Endodermal cell (in vitro differentiated cells): Measurements from ENCODE around the gene GSPT1. TPM values are rescaled to one million over a fixed set of nuclear protein-coding genes. Genes with fewer than 3 reads are reported as not detected.

ENCODE experiments used
- DNase-seq: peaks from one replicate; pipeline ENCODE4 v3.0.0-alpha.2; 2017
- H3K27ac ChIP-seq: 2 replicates; pipeline ENCODE4 v1.5.1; 2013; ENCODE audit warnings: mild to moderate bottlenecking, low read depth, low read length, moderate library complexity
- H3K27me3 ChIP-seq: 2 replicates; pipeline ENCODE4 v1.6.1; 2013; ENCODE audit warnings: mild to moderate bottlenecking, low read length, moderate library complexity; ENCODE audit not compliant: insufficient read depth, control insufficient read depth, poor library complexity, severe bottlenecking
- H3K36me3 ChIP-seq: 2 replicates; pipeline ENCODE4 v1.7.0; 2013; ENCODE audit warnings: mild to moderate bottlenecking, low read length, moderate library complexity; ENCODE audit not compliant: control insufficient read depth, insufficient read depth
- H3K4me1 ChIP-seq: one replicate; pipeline ENCODE4 v1.7.0; 2013; ENCODE audit warnings: low read length; ENCODE audit not compliant: control insufficient read depth, insufficient read depth
- H3K4me3 ChIP-seq: 2 replicates; pipeline ENCODE4 v1.5.1; 2013; ENCODE audit warnings: mild to moderate bottlenecking, low read length, moderate library complexity
- H3K9ac ChIP-seq: 2 replicates; pipeline ENCODE4 v1.6.1; 2013; ENCODE audit warnings: mild to moderate bottlenecking, low read length, moderate library complexity; ENCODE audit not compliant: poor library complexity, severe bottlenecking; ENCODE audit errors: extremely low read depth
- H3K9me3 ChIP-seq: 2 replicates; pipeline ENCODE4 v1.6.1; 2013; ENCODE audit warnings: mild to moderate bottlenecking, low read length, moderate library complexity; ENCODE audit not compliant: control insufficient read depth
- H3K27ac Mint-ChIP-seq: 2 replicates; pipeline ENCODE4 v1.8.0; 2020; ENCODE audit warnings: mixed read lengths
- H3K27me3 Mint-ChIP-seq: 2 replicates; pipeline ENCODE4 v1.8.0; 2021; ENCODE audit warnings: mild to moderate bottlenecking, mixed read lengths; ENCODE audit not compliant: insufficient read depth
- H3K36me3 Mint-ChIP-seq: 2 replicates; pipeline ENCODE4 v1.8.0; 2020; ENCODE audit warnings: low read depth, mixed read lengths
- H3K4me1 Mint-ChIP-seq: 2 replicates; pipeline ENCODE4 v1.8.0; 2020; ENCODE audit warnings: mixed read lengths
- H3K4me3 Mint-ChIP-seq: 2 replicates; pipeline ENCODE4 v1.8.0; 2020; ENCODE audit warnings: mild to moderate bottlenecking, moderate library complexity, mixed read lengths
- H3K9me3 Mint-ChIP-seq: 2 replicates; pipeline ENCODE4 v1.8.0; 2020; ENCODE audit warnings: mild to moderate bottlenecking, mixed read lengths
- CTCF ChIP-seq: fragments of 200-600 bp; sonication (generic); conservative IDR thresholded peaks from 2 replicates; pipeline ENCODE4 v1.5.0; 2021; ENCODE audit warnings: antibody characterized with exemption, mild to moderate bottlenecking
- WGBS, 2 experiments: methylation state at CpG; one replicate each; pipeline versions ENCODE4 v1.1.5 to v1.1.7; 2013; ENCODE audit warnings: missing lambda C conversion rate in 2 of 2, mixed read lengths in 1 of 2; ENCODE audit not compliant: insufficient coverage in 1 of 2, insufficient read length in 1 of 2; 5-methylcytosine and 5-hydroxymethylcytosine counted together
- long read RNA-seq, 4 experiments: library from polyadenylated mRNA in 2 of 4; library from RNA in 1 of 4; library from capped mRNA in 1 of 4; stranded (forward) in 3 of 4; unstranded in 1 of 4; transcript quantifications; one replicate each; pipeline ENCODE4 v2.0.0, GENCODE V29; 2020 to 2021; ENCODE audit warnings: inconsistent platforms in 1 of 4
- polyA plus RNA-seq, 2 experiments: library from polyadenylated mRNA; stranded (reverse); fragments of 50-300 nt; gene quantifications; one replicate each; pipeline ENCODE4 v1.2.3, GENCODE V29; 2013
- total RNA-seq, 2 donors: library from RNA; stranded (reverse); fragmentation: NEBNext Ultra II Directional in 1 of 2; extraction: Animal tissue kit (Norgen Biotek cat#: 25700) in 1 of 2; gene quantifications; 2 replicates in 1 of 2; 3 replicates in 1 of 2; pipeline ENCODE4 v1.2.1, GENCODE V29; 2021

GSPT1 gene
- total RNA-seq = 100 to 1,000 TPM; 110 to 115 TPM
- 94.4 TPM for polyA plus RNA-seq (2013, experiment 1 of 2)
- polyA plus RNA-seq (2013, experiment 2 of 2) = 97.2 TPM
- long read RNA-seq, experiment 1, full-length matches to known transcripts = 16 of 58 reads
- long read RNA-seq, experiment 1, partial matches to known transcripts = 24 of 58 reads
- long read RNA-seq, experiment 1, other reads (novel, unspliced or antisense) = 18 of 58 reads
- long read RNA-seq, experiment 2, full-length matches to known transcripts = 240 of 263 reads
- long read RNA-seq, experiment 2, partial matches to known transcripts = 10 of 263 reads
- long read RNA-seq, experiment 2, other reads (novel, unspliced or antisense) = 13 of 263 reads
- long read RNA-seq, experiment 3, full-length matches to known transcripts = 11 of 29 reads
- long read RNA-seq, experiment 3, partial matches to known transcripts = 12 of 29 reads
- long read RNA-seq, experiment 3, other reads (novel, unspliced or antisense) = 6 of 29 reads
- long read RNA-seq, experiment 4, full-length matches to known transcripts = 3 of 33 reads
- long read RNA-seq, experiment 4, partial matches to known transcripts = 28 of 33 reads
- long read RNA-seq, experiment 4, other reads (novel, unspliced or antisense) = 2 of 33 reads

- no peaks in the 10 kb centered on the region for H3K4me1 ChIP-seq
- H3K4me3 ChIP-seq = peak within 1 kb of the TSS; percentile 88
- H3K27ac Mint-ChIP-seq = peak within 1 kb of the TSS; percentile 94
- peak within 1 kb of the TSS; percentile 91 for H3K4me3 Mint-ChIP-seq
- H3K36me3 ChIP-seq = no peaks in the 10 kb centered on the region
- H3K9ac ChIP-seq = peak within 1 kb of the TSS; percentile 31
- H3K9me3 Mint-ChIP-seq = no peaks in the 10 kb centered on the region
- H3K9me3 ChIP-seq = no peaks in the 10 kb centered on the region
- no peak for TF ChIP-seq CTCF
- H3K27me3 ChIP-seq = no peaks in the 10 kb centered on the region
- no peaks in the 10 kb centered on the region for H3K27me3 Mint-ChIP-seq
- peaks cover 2% of the 10 kb centered on the region for H3K36me3 Mint-ChIP-seq
- WGBS, 2 experiments = 2 to 4% methylated on average over 34 to 84 of the region's 84 CpGs
- peaks cover 30% of the 10 kb centered on the region for H3K4me1 Mint-ChIP-seq
- peak; percentile 100 for DNase-seq
- H3K27ac ChIP-seq = peak within 1 kb of the TSS; percentile 78
These were observed at the start of gene GSPT1 for GRCh38 chr16:11915644-11916523. TSS of gene GSPT1 (minus strand) at chr16:11915956. CDS start at chr16:11915720, 236 bp downstream.

- Mint-ChIP-seq H3K4me3 (no peak within 1 kb of the TSS), H3K4me1 (no peaks in the 10 kb centered on the region), H3K27me3 (no peaks in the 10 kb centered on the region), H3K27ac (no peak within 1 kb of the TSS), H3K36me3 (no peaks in the 10 kb centered on the region), H3K9me3 (no peaks in the 10 kb centered on the region)
- no peak within 1 kb of the TSS for H3K9ac ChIP-seq
- no peaks in the 10 kb centered on the region for H3K4me1 ChIP-seq
- H3K4me3 ChIP-seq = no peak within 1 kb of the TSS
- TF ChIP-seq CTCF = no peak
- no peak for DNase-seq
- no peaks in the 10 kb centered on the region for H3K36me3 ChIP-seq
- H3K27me3 ChIP-seq = no peaks in the 10 kb centered on the region
- H3K9me3 ChIP-seq = no peaks in the 10 kb centered on the region
- H3K27ac ChIP-seq = no peak within 1 kb of the TSS
- WGBS, 2 experiments = 82 to 88% methylated on average over 7 to 9 of the region's 9 CpGs
These were observed 49.2 kb upstream of the GSPT1 start, which contains the start of gene TNFRSF17 for GRCh38 chr16:11964761-11965551. TSS of gene TNFRSF17 (plus strand) at chr16:11965210. CDS start at chr16:11965325, 115 bp downstream.
